ENCODE data around the gene NELFA.

DNA sequence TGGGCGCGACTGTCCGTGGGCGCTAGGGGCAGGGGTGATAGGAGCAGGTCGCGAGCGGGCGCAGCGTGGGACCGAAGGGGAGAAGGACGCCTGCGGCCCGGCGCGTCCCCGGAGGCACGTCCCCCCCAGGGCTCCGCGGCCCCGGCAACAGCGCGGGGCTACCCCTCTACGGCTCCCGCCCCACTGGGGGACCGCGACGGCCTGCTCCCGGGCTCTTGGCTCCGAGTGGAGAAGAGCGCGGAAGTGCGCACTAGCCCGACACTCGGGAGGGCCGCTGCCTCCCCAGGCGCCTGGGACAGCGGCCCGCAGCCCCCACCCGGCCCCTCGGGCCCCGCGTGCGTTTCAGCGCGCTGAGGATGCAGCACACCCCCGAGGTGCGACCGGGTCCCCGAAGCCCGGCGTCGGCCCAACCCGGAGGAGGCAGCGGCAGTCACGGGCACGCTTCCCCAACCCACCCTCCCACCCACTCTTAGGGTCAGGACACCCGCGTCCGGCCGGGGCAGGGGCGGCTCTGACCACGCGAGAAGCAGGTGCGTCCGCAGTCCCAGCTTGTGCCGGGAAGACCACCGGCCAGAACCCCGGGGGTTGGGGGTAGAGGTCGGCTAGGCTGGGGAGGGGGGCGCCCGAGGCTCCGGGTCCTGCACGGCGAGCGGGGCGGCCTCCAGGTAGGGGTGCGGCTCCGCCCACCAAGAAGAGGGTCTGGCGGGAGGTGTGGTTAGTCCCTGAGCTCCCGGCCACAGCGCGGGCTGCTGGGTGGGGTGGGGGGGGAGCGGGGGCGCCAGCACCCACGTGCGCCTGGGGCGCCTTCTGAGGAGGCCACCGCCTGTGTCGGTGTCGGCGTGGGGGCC is 31.8 kb upstream of the NELFA start:
- no peak for TF ChIP-seq POLR2A (IDR thresholded peaks at IDR 0.05)
- TF ChIP-seq, protein P1, sequence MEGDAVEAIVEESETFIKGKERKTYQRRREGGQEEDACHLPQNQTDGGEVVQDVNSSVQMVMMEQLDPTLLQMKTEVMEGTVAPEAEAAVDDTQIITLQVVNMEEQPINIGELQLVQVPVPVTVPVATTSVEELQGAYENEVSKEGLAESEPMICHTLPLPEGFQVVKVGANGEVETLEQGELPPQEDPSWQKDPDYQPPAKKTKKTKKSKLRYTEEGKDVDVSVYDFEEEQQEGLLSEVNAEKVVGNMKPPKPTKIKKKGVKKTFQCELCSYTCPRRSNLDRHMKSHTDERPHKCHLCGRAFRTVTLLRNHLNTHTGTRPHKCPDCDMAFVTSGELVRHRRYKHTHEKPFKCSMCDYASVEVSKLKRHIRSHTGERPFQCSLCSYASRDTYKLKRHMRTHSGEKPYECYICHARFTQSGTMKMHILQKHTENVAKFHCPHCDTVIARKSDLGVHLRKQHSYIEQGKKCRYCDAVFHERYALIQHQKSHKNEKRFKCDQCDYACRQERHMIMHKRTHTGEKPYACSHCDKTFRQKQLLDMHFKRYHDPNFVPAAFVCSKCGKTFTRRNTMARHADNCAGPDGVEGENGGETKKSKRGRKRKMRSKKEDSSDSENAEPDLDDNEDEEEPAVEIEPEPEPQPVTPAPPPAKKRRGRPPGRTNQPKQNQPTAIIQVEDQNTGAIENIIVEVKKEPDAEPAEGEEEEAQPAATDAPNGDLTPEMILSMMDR (IDR thresholded peaks at IDR 0.05): no peak
